Left cardiac atrium (tissue), 4 donors: Measurements from ENCODE around the gene FOXN1. TPM values are rescaled to one million over a fixed set of nuclear protein-coding genes. Genes with fewer than 3 reads are reported as not detected.

ENCODE experiments used
- ATAC-seq, 2 donors: fragments of 200-7000 bp; cut with Tn5 transposase; one replicate each; pipeline ENCODE4 v1.9.1; 2020; ENCODE audit warnings: mild to moderate bottlenecking in 2 of 2, moderate library complexity in 2 of 2
- DNase-seq: peaks from one replicate; pipeline ENCODE4 v3.0.0-alpha.2; 2020
- intact Hi-C, 2 donors: fragments of 100-400 bp; cut with DNase I; formaldehyde crosslinking; loops; one replicate each; pipeline versions ENCODE4 v1.14.1 to v1.15.1; 2022 to 2023
- total RNA-seq, 2 donors: library from RNA; stranded (reverse); fragmentation: NEBNext Ultra II Directional; extraction: Animal tissue kit (Norgen Biotek cat#: 25700); gene quantifications; one replicate each; pipeline ENCODE4 v1.2.1, GENCODE V29; 2021
- donor health status: DM: no; HTN: yes; CAD: no.
- donor health status: DM: no; HTN: yes; CAD: no; lungs with severe emphysema.
- donor health status: DM: yes; HTN: yes; CAD: no.
- donor health status: Dilated cardiomyopathy.

The FOXN1 gene
- total RNA-seq, 2 donors from 2014 or later = not detected

GRCh38 chr17:28497931-28498330 lies 8.2 kb upstream of the FOXN1 start:
- intact Hi-C loops = loop anchor here in 1 of 2 donors (5.0 kb wide), 1 partner anchor 114 kb away; the partner anchor contains the start of gene RSKR
- ATAC-seq = no peak

DNA sequence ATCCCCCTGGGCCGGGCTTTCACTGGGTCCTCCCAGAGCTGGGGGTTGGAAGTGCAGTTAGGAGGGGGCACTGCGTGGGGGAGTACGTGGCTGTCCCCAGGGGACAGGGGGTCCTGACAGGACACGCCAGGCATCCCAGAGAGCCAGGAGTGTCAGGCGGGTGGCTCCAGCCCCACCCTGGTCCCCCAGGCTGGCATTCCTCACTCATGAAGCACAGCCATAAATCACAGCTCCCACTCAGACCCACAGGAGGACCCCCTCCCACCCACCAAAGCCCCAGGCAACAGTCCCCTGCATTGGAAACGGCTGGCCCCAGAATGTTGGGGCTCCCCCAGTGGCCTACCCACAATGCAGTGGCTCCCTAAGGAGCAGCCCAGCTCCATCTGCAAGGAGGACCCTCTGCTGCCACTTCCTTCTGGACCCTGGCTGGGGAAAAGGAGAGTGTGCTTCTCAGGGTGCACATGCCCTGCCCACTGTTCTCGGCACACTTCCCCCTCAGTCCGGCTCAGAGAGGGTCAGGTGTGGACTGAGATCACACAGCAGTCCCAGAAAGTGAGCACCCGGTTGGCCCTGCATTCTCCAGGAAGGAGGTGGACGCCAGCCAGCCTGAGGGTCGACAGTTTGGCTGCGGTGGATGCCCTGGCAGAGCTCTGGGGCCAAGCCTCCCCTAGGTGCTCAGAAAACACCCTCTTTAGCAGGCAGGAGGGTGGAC lies 7.3 kb upstream of the FOXN1 start:
- intact Hi-C loops = loop anchor here in 1 of 2 donors (5.0 kb wide), 1 partner anchor 113 kb away; the partner anchor contains the start of gene RSKR
- DNase-seq = no peak
- no peak for ATAC-seq

More at GRCh38 chr17:28497931-28498330, 8.2 kb upstream of the FOXN1 start:
- no peak for DNase-seq

GRCh38 chr17:28499364-28499664 lies 6.8 kb upstream of the FOXN1 start:
- DNase-seq (no peak), ATAC-seq (peak in 1 of 2 donors; percentile 12)
- intact Hi-C loops = loop anchor here in 1 of 2 donors (5.0 kb wide), 1 partner anchor 113 kb away; the partner anchor contains the start of gene RSKR

DNA sequence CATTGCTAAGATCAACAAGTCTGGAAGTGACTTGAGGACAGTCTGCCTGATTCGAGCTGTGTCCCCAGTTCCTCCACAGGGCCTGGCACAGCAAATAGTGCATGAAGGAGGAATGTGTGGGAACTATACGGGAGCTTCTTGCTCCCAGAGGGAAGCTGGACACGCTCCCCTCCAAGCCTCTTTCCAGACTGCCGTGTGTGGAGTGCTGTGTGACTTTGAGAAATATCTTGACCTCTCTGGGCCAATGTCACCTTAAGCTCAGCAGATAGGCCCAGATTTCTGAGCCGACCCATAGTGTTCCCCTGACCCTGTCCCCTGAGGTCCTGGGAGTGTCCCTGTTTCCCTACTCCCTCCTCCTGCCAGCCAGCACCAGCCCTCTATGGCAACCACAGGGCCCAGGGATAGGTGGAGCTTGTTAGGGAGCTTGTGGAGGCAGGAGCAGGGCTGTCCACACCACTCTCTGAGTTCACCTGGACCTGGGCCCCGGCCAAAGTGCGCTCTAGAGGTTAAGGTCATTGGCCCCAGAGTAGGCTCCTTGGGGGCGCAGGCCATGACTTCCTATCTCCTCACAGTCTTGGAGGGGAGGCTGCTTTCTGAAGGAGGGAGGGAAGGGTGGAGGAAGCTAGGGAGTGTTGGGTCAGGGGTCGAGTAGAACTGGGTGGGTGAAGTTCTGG lies 6.3 kb upstream of the FOXN1 start:
- ATAC-seq (no peak), DNase-seq (no peak)
- intact Hi-C loops = loop anchor here in 1 of 2 donors (5.0 kb wide), 1 partner anchor 112 kb away; the partner anchor contains the start of gene RSKR

DNA sequence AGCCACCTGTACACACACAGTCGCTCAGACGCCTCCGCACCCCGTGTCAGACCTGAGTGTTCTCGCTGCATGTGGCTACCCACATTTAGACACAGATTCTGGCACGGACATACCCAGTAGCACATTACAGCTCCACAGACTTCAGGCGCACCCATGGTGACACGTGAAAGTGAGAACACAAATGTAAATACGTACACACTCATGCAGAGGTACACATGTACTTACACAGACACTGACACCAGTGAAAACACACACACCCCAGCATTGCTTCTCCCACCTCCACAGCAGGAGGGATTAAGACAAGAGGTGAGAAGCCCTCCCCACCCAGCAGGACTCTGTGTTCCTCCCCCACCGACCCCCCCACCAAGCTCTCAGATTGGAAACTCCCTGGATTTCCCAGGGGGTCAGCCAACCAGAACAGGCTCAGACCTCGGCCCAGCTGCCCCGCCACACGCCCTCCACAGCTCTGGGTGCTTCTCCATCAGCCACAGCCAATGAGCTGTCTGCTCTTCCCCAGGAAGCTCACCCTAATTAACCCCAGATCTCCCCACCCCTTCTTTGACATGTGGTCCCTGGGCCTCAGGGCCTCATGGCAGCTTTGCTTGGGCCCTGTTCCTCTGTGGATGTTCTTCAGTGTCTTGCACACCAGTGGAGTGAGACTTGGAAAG lies 5.3 kb upstream of the FOXN1 start:
- ATAC-seq (no peak), DNase-seq (no peak)
- intact Hi-C loops = no loop called here

GRCh38 chr17:28501421-28502284 lies 4.5 kb upstream of the FOXN1 start:
- no peak for ATAC-seq
- no peak for DNase-seq
- intact Hi-C loops = no loop called here

- ATAC-seq = no peak
- intact Hi-C loops = no loop called here
- no peak for DNase-seq
These were observed 2.7 kb upstream of the FOXN1 start for GRCh38 chr17:28503420-28503819.

- no peak for ATAC-seq
- DNase-seq = no peak
- intact Hi-C loops = no loop called here
These were observed 777 bp downstream of the FOXN1 start for GRCh38 chr17:28506763-28507487.

DNA sequence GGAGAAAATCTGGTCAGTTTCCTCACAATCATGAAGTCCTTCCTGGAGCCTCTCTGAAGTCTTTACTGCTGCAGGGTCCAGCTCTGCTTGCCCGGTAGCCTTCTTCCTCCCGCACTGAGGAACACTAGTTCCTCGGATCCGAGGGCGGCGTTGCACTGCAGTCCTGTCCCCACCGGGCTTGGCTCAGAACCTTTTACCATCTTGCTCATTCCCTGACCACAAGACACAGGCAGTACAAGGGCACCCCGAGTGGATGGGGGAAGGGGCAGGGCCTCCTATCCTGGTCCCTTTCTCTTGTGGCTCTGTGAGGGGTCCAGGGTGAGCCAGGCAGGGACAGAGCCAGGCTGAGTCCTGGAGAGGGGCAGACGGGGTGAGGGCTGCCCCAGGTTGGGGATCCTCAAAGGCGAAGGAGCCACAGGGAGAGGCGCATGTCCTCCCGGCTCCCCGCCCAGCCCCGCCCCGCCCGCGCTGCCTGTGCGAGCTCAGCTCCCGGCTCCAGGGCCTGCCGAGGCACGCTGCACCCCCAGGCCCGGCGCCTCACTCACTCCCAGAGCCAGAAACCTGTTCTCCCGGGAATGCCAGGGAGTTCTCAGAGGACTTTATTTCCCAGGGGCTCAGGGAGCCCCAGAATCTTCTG lies 1.5 kb downstream of the FOXN1 start:
- ATAC-seq (peak in 1 of 2 donors; percentile 8), DNase-seq (no peak)
- intact Hi-C loops = no loop called here

DNA sequence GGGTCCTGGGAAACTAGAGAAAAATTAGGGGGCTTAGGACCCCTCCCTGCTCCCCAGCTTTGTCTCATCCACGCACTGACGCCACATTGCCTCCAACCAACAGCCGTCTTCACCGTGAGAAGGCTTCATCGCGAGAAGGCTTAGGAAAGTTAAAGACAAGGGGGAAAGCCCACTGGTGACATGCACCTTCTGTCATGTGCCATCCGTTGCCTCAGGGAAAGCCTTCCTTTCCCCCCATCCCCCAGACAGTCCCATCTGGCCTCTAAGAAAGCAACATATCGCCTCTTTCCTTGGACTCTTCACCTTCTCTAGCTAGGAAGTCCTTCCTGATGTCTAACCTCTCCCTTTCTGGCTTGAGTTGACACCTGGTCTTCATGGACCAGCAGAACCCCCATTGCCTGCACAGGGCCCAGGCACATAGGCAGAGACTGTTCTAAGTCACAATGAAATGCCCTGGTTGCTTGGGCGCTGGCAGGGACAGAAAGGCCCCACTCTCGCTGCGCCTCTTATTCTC lies 2.1 kb downstream of the FOXN1 start:
- intact Hi-C loops = no loop called here
- ATAC-seq (no peak), DNase-seq (no peak)

DNA sequence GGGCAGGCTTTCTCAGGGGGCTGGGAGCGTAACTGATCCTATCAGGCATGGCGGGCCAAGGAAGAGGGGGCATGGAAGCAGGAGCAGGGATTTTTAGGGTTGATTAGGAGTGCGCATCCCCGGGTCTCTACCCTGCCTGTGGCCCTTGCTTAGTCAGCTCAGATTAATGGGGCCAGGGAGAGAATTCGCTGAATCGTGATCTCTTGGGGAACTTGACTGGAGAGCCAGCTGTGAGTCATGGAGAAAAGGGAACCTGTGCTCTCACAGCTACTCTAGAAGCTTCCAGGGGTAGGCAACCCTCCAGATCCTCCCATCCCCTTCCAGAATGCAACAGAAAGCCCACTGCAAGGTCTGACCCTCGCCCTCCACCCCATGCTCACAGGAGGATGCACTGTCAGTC lies 3.6 kb downstream of the FOXN1 start:
- ATAC-seq (peak in 1 of 2 donors; percentile 19), DNase-seq (no peak)

GRCh38 chr17:28511858-28512461 lies 5.8 kb downstream of the FOXN1 start:
- DNase-seq (no peak), ATAC-seq (no peak)
- intact Hi-C loops = no loop called here

More for the DNA sequence above, 3.6 kb downstream of the FOXN1 start:
- intact Hi-C loops = no loop called here

DNA sequence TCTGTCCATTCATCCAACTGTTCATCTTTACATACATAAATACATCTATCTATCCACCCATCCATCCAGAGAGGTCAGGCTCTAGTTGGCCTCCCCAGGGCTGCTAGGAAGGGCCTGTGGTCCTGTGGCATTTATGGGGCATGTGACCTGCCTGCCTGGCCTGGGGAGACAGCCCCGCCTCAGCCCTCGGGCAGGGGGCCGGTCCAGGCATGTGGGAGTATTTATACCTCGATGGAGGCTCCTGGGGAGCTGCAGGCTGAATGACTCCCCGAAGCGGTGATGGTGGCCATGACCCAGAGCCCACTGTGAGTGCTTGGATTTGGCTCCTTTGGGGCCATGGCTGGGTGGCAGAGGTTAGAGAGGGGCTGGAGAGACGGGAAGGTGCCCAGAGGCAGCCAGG lies 7.3 kb downstream of the FOXN1 start:
- no peak for DNase-seq
- intact Hi-C loops = no loop called here
- ATAC-seq = no peak

GRCh38 chr17:28514561-28515002 lies 8.4 kb downstream of the FOXN1 start:
- no peak for DNase-seq
- intact Hi-C loops = no loop called here

GRCh38 chr17:28515518-28515917 lies 9.4 kb downstream of the FOXN1 start:
- intact Hi-C loops = no loop called here
- no peak for ATAC-seq
- DNase-seq = no peak

More at GRCh38 chr17:28514561-28515002, 8.4 kb downstream of the FOXN1 start:
- ATAC-seq = no peak

DNA sequence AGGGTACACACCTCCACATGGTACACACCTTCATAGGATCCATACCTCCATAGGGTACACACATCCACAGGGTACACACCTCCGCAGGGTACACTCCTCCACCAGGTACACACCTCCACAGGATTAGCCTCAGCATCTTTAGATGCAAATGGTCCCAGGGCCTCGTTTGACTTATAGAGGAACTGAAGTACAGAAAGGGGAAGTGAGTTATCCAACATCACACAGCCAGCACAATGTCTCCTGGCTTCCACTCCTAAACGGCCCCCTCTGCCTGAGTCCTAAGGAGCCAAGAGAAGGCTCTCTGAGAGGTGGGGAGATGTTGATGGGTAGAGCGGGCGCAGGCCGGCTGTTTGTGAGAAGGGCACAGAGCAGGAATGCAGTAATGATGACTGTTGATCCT lies 12.0 kb downstream of the FOXN1 start:
- ATAC-seq = no peak
- DNase-seq = no peak
- intact Hi-C loops = no loop called here

DNA sequence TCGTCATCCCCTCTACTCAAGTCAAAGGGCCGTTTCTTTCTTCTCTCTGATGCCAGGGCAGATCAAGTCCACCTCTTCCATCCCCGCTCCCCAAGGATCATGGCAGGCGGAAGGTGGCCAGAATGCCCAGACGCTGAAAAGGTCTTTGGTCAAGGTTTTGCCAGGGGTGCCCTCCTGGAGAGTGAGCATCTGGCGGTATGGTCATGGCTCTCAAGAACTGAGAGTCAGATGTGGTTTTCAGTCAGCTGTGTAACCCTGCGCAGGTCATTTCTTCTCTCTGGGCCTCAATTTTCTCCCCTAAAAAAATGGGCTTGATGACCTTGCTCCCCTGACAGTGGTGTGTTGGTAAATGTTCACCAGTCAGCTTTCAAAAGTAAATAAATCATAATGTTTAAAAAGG lies 12.4 kb downstream of the FOXN1 start:
- DNase-seq = no peak
- intact Hi-C loops = no loop called here
- no peak for ATAC-seq
